IMR-90 (cell line): Measurements from ENCODE around the gene MMP23B. TPM values are rescaled to one million over a fixed set of nuclear protein-coding genes. Genes with fewer than 3 reads are reported as not detected.

ENCODE experiments used
- ATAC-seq: fragments of 200-7000 bp; cut with Tn5 transposase; 2 replicates; pipeline ENCODE4 v1.9.1; 2020; ENCODE audit warnings: low read depth, mild to moderate bottlenecking, moderate library complexity
- BruUV-seq: library from RNA; stranded (reverse); fragments of 400-500 nt; replicated peaks from 2 replicates; lab custom pipeline; 2021; lab: Mats Ljungman, UMichigan
- CTCF ChIA-PET: fragments of 300-600 bp; formaldehyde crosslinking; extraction: SDS; loops from one replicate; lab custom pipeline; 2021; ENCODE audit warnings: antibody characterized with exemption; lab: Yijun Ruan, JAX
- POLR2A ChIA-PET: fragments of 300-600 bp; sonication (Branson Sonifier 250); formaldehyde crosslinking; loops from one replicate; lab custom pipeline; 2022; ENCODE audit warnings: antibody characterized with exemption; ENCODE audit not compliant: unreplicated experiment; lab: Charles Lee
- DNase-seq: peaks from one replicate; pipeline ENCODE4 v3.0.0; 2013
- H2AFZ ChIP-seq: replicated peaks from 2 replicates; pipeline ENCODE3; 2013; ENCODE audit warnings: low read length, mild to moderate bottlenecking; ENCODE audit not compliant: poor library complexity
- H2AK5ac ChIP-seq: 2 replicates; pipeline ENCODE4 v1.6.1; 2013; ENCODE audit warnings: low read depth, low read length, inconsistent platforms
- H2AK9ac ChIP-seq: replicated peaks from 2 replicates; pipeline ENCODE3; 2013; ENCODE audit warnings: mild to moderate bottlenecking, low read depth, low read length, moderate library complexity; ENCODE audit not compliant: poor library complexity
- H2BK120ac ChIP-seq: 2 replicates; pipeline ENCODE4 v1.6.1; 2013; ENCODE audit warnings: low read depth, low read length, inconsistent platforms
- H2BK15ac ChIP-seq: 3 replicates; pipeline ENCODE4 v1.6.1; 2013; ENCODE audit warnings: low read depth, low read length, inconsistent platforms
- H2BK20ac ChIP-seq: 2 replicates; pipeline ENCODE4 v1.6.1; 2013; ENCODE audit warnings: low read depth, mild to moderate bottlenecking, inconsistent platforms, low read length, moderate library complexity
- H2BK5ac ChIP-seq: 2 replicates; pipeline ENCODE4 v1.6.1; 2013; ENCODE audit warnings: mild to moderate bottlenecking, low read depth, low read length, inconsistent platforms; ENCODE audit not compliant: poor library complexity, severe bottlenecking
- H3K14ac ChIP-seq: replicated peaks from 2 replicates; pipeline ENCODE4 v1.6.1; 2013; ENCODE audit warnings: low read depth, low read length, inconsistent platforms
- H3K18ac ChIP-seq: 2 replicates; pipeline ENCODE4 v1.6.1; 2013; ENCODE audit warnings: low read depth, low read length, control low read depth
- H3K23ac ChIP-seq: 2 replicates; pipeline ENCODE4 v1.6.1; 2013; ENCODE audit warnings: low read depth, low read length, inconsistent platforms
- H3K27ac ChIP-seq: 2 replicates; pipeline ENCODE4 v1.5.1; 2013; ENCODE audit warnings: mild to moderate bottlenecking, control low read depth, low read length; ENCODE audit not compliant: insufficient read depth
- H3K27me3 ChIP-seq: 2 replicates; pipeline ENCODE4 v1.6.1; 2013; ENCODE audit warnings: low read length; ENCODE audit not compliant: control insufficient read depth, insufficient read depth
- H3K36me3 ChIP-seq: 2 replicates; pipeline ENCODE4 v1.6.1; 2013; ENCODE audit warnings: low read length, mixed read lengths; ENCODE audit not compliant: control insufficient read depth, insufficient read depth
- H3K4ac ChIP-seq: 2 replicates; pipeline ENCODE4 v1.6.1; 2013; ENCODE audit warnings: low read depth, low read length, inconsistent platforms
- H3K4me1 ChIP-seq: 2 replicates; pipeline ENCODE4 v1.6.1; 2013; ENCODE audit warnings: low read length, mixed read lengths; ENCODE audit not compliant: control insufficient read depth, insufficient read depth
- H3K4me2 ChIP-seq: 2 replicates; pipeline ENCODE4 v1.6.1; 2013; ENCODE audit warnings: low read depth, mild to moderate bottlenecking, control low read depth, low read length, moderate library complexity
- H3K4me3 ChIP-seq: 2 replicates; pipeline ENCODE4 v1.5.1; 2013; ENCODE audit warnings: low read depth, mild to moderate bottlenecking, control low read depth, low read length, moderate library complexity; ENCODE audit not compliant: insufficient read depth
- H3K56ac ChIP-seq: 2 replicates; pipeline ENCODE4 v1.6.1; 2013; ENCODE audit warnings: low read length, inconsistent platforms; ENCODE audit not compliant: insufficient read depth; ENCODE audit errors: extremely low read depth
- H3K79me1 ChIP-seq, 2 experiments: 2 replicates each; pipeline ENCODE4 v1.6.1; 2013; ENCODE audit warnings: low read length in 2 of 2, inconsistent platforms in 1 of 2, low read depth in 1 of 2
- H3K9ac ChIP-seq: 2 replicates; pipeline ENCODE4 v1.6.1; 2013; ENCODE audit warnings: low read depth, low read length, control low read depth
- H3K9me1 ChIP-seq: 2 replicates; pipeline ENCODE4 v1.6.1; 2013; ENCODE audit warnings: low read length, inconsistent platforms; ENCODE audit not compliant: insufficient read depth
- H3K9me3 ChIP-seq: 2 replicates; pipeline ENCODE4 v1.6.1; 2013; ENCODE audit warnings: low read length; ENCODE audit not compliant: control insufficient read depth, insufficient read depth
- H4K20me1 ChIP-seq: 2 replicates; pipeline ENCODE4 v1.6.1; 2013; ENCODE audit warnings: low read length, inconsistent platforms; ENCODE audit not compliant: insufficient read depth
- H4K5ac ChIP-seq: 2 replicates; pipeline ENCODE4 v1.6.1; 2013; ENCODE audit warnings: mild to moderate bottlenecking, low read depth, low read length, control low read depth
- H4K8ac ChIP-seq, 2 experiments: 2 replicates each; pipeline ENCODE4 v1.6.1; 2013; ENCODE audit warnings: low read depth in 2 of 2, low read length in 2 of 2, control low read depth in 1 of 2, inconsistent platforms in 1 of 2
- H4K91ac ChIP-seq: 2 replicates; pipeline ENCODE4 v1.6.1; 2013; ENCODE audit warnings: low read depth, low read length, inconsistent platforms; ENCODE audit not compliant: insufficient read depth
- BHLHE40 ChIP-seq: fragments of 150-350 bp; IDR thresholded peaks from 2 replicates; pipeline ENCODE4 v1.6.1; 2016; ENCODE audit warnings: mild to moderate bottlenecking, low read depth, low read length
- CEBPB ChIP-seq: IDR thresholded peaks from 2 replicates; pipeline ENCODE4 v1.6.1; 2012; ENCODE audit warnings: low read depth, low read length, improper control_type of control experiment
- CHD1 ChIP-seq: IDR thresholded peaks from 2 replicates; pipeline ENCODE4 v1.6.1; 2012; ENCODE audit warnings: low read depth, low read length, improper control_type of control experiment
- ELK1 ChIP-seq: fragments of 150-350 bp; IDR thresholded peaks from 2 replicates; pipeline ENCODE4 v1.6.1; 2016; ENCODE audit warnings: low read depth, mild to moderate bottlenecking, low read length, moderate library complexity, borderline replicate concordance
- FOS ChIP-seq: fragments of 150-350 bp; IDR thresholded peaks from 2 replicates; pipeline ENCODE4 v1.6.1; 2016; ENCODE audit warnings: low read depth, low read length
- MAFK ChIP-seq: IDR thresholded peaks from 2 replicates; pipeline ENCODE4 v1.6.1; 2012; ENCODE audit warnings: low read depth, low read length, improper control_type of control experiment
- MAZ ChIP-seq: IDR thresholded peaks from 2 replicates; pipeline ENCODE4 v1.6.1; 2012; ENCODE audit warnings: low read depth, mild to moderate bottlenecking, low read length, improper control_type of control experiment, moderate library complexity, borderline replicate concordance
- MXI1 ChIP-seq: IDR thresholded peaks from 2 replicates; pipeline ENCODE4 v1.6.1; 2012; ENCODE audit warnings: low read depth, mild to moderate bottlenecking, low read length, moderate library complexity, borderline replicate concordance
- NFE2L2 ChIP-seq: fragments of 150-350 bp; IDR thresholded peaks from 2 replicates; pipeline ENCODE4 v1.6.1; 2016; ENCODE audit warnings: low read depth, mild to moderate bottlenecking, low read length
- POLR2A ChIP-seq: IDR thresholded peaks from 2 replicates; pipeline ENCODE4 v1.6.1; 2012; ENCODE audit warnings: mild to moderate bottlenecking, low read depth, low read length
- RAD21 ChIP-seq: IDR thresholded peaks from 2 replicates; pipeline ENCODE4 v1.6.1; 2012; ENCODE audit warnings: low read length, improper control_type of control experiment
- RCOR1 ChIP-seq: IDR thresholded peaks from 2 replicates; pipeline ENCODE4 v1.6.1; 2012; ENCODE audit warnings: mild to moderate bottlenecking, low read length, improper control_type of control experiment; ENCODE audit not compliant: insufficient replicate concordance
- RFX5 ChIP-seq: IDR thresholded peaks from 2 replicates; pipeline ENCODE4 v1.8.0; 2012; ENCODE audit warnings: low read depth, mild to moderate bottlenecking, low read length, moderate library complexity
- SMC3 ChIP-seq: fragments of 150-350 bp; IDR thresholded peaks from 2 replicates; pipeline ENCODE4 v1.6.1; 2016; ENCODE audit warnings: low read depth, mild to moderate bottlenecking, antibody characterized with exemption, low read length, moderate library complexity
- USF2 ChIP-seq: fragments of 150-350 bp; IDR thresholded peaks from 2 replicates; pipeline ENCODE4 v1.6.1; 2017; ENCODE audit warnings: mild to moderate bottlenecking, antibody characterized with exemption, low read length, low read depth
- WGBS, 2 experiments: methylation state at CpG; one replicate each; pipeline versions ENCODE4 v1.1.5 to v1.1.7; 2013; ENCODE audit warnings: missing lambda C conversion rate in 2 of 2; ENCODE audit not compliant: insufficient read length in 1 of 2; ENCODE audit errors: extremely low coverage in 2 of 2; 5-methylcytosine and 5-hydroxymethylcytosine counted together
- dilution Hi-C: fragments of 300-500 bp; cut with HindIII; formaldehyde crosslinking; loops from one replicate; pipeline ENCODE4 v1.14.3; 2018; ENCODE audit warnings: low sequenced_read_pairs; ENCODE audit not compliant: unreplicated experiment
- in situ Hi-C: fragments of 300-500 bp; cut with MboI; formaldehyde crosslinking; loops from 3 replicates; pipeline ENCODE4 v1.14.3; 2019; ENCODE audit warnings: low sequenced_read_pairs, inconsistent platforms, mixed read lengths
- intact Hi-C: fragments of 100-400 bp; cut with micrococcal nuclease; formaldehyde crosslinking; loops from 2 replicates; pipeline ENCODE4 v1.10.0; 2022
- polyA plus RNA-seq, 3 experiments: library from polyadenylated mRNA; depleted of rRNA; stranded (reverse); fragments of >200 nt; gene quantifications; 2 replicates each; pipeline ENCODE4 v1.2.3, GENCODE V29; 2012; ENCODE audit warnings: low replicate concordance in 1 of 3
- total RNA-seq: library from RNA; depleted of rRNA; stranded (reverse); fragments of >200 nt; gene quantifications from 2 replicates; pipeline ENCODE4 v1.2.3, GENCODE V29; 2012

MMP23B gene
- total and polyA plus RNA-seq, 2 of the 4 experiments (the other 2 are of a cell fraction): 1.1 to 5.4 TPM

- no peak overlapping the region for H3K4me3 ChIP-seq
- no peak overlapping the region for H2BK120ac ChIP-seq
- no peaks in the 10 kb centered on the region; the same call in 1 of the 2 replicates for H3K9me1 ChIP-seq
- ATAC-seq (no peak), DNase-seq (no peak)
- 95% methylated on average over 14 of the region's 27 CpGs; no CpG with 5 or more reads in 1 of the 2 experiments for WGBS, 2 experiments
- no peaks in the 10 kb centered on the region for H3K27me3 ChIP-seq
- in situ Hi-C loops: no loop called here
- intact Hi-C loops: no loop called here
- no peak overlapping the region for H3K9ac ChIP-seq
- no peak overlapping the region for H2BK20ac ChIP-seq
- H2AFZ ChIP-seq: no peak overlapping the region
- BruUV-seq: no TSS peak
- no peak overlapping the region for H3K56ac ChIP-seq
- no peak overlapping the region for H4K5ac ChIP-seq
- CTCF ChIA-PET: no interaction called here
- no peaks in the 10 kb centered on the region for H3K9me3 ChIP-seq
- H4K20me1 ChIP-seq: no peaks in the 10 kb centered on the region
- H3K18ac ChIP-seq: no peak overlapping the region
- no peak overlapping the region for H3K4ac ChIP-seq
- dilution Hi-C loops: no loop called here
- no peak overlapping the region for H3K14ac ChIP-seq
- no peak overlapping the region for H2BK15ac ChIP-seq
- H4K91ac ChIP-seq: no peak overlapping the region
- peaks cover 0 to 10% of the 10 kb centered on the region in 2 experiments; a peak in 1 of 4 replicates for H3K79me1 ChIP-seq
- no peak overlapping the region for H3K23ac ChIP-seq
- H3K36me3 ChIP-seq: peaks cover 38% of the 10 kb centered on the region
- no peak overlapping the region for H2BK5ac ChIP-seq
- no peak overlapping the region for H4K8ac ChIP-seq
- H2AK5ac ChIP-seq: no peak overlapping the region
- POLR2A ChIA-PET: no interaction called here
- H3K4me1 ChIP-seq: peaks cover 6% of the 10 kb centered on the region
- no peak overlapping the region for H3K4me2 ChIP-seq
- H3K27ac ChIP-seq: no peak overlapping the region
- peak overlapping the region; percentile 28 for H2AK9ac ChIP-seq
- no peak for TF ChIP-seq CEBPB
- TF ChIP-seq NFE2L2: no peak
- TF ChIP-seq POLR2A: no peak
- no peak for TF ChIP-seq SMC3
- no peak for TF ChIP-seq RAD21
- no peak for TF ChIP-seq RCOR1
- TF ChIP-seq MAZ: no peak
- TF ChIP-seq MXI1: no peak
- no peak for TF ChIP-seq CHD1
- TF ChIP-seq BHLHE40: no peak
- no peak for TF ChIP-seq ELK1
- TF ChIP-seq FOS: no peak
- TF ChIP-seq RFX5: no peak
- TF ChIP-seq USF2: no peak
- TF ChIP-seq MAFK: no peak
These were observed 33.2 kb downstream of the MMP23B start for GRCh38 chr1:1664941-1665814.
